GM18517 (cell line): ENCODE measurements around the gene ASB2.

Source experiments
- ATAC-seq: cut with Tn5 transposase; IDR thresholded peaks from one replicate; pipeline ENCODE4 v1.9.1; 2021; ENCODE audit warnings: mild to moderate bottlenecking, moderate library complexity; ENCODE audit not compliant: unreplicated experiment

ASB2 gene

GRCh38 chr14:93976477-93977057 lies at the start of gene ASB2:
Gene ASB2 (minus strand): TSS chr14:93976570. CDS start chr14:93964539, 12,031 bp downstream.
- peak; percentile 7 for ATAC-seq

- no peak for ATAC-seq
Measured at GRCh38 chr14:94025720-94026119, 49.4 kb upstream of the ASB2 start.

GRCh38 chr14:94024549-94024948 lies 48.2 kb upstream of the ASB2 start:
- no peak for ATAC-seq

GRCh38 chr14:94022532-94023411 lies 46.4 kb upstream of the ASB2 start:
- ATAC-seq = no peak

GRCh38 chr14:94021416-94022157 lies 45.2 kb upstream of the ASB2 start:
- ATAC-seq = no peak

GRCh38 chr14:94021001-94021400 lies 44.6 kb upstream of the ASB2 start:
- ATAC-seq = no peak

- ATAC-seq = no peak
Measured at GRCh38 chr14:94020267-94020666, 43.9 kb upstream of the ASB2 start.

- ATAC-seq = no peak
Measured at GRCh38 chr14:94019329-94019728, 43.0 kb upstream of the ASB2 start.

- ATAC-seq = no peak
Measured at GRCh38 chr14:94018308-94018707, 41.9 kb upstream of the ASB2 start.

- no peak for ATAC-seq
Measured at GRCh38 chr14:94016446-94016976, 40.1 kb upstream of the ASB2 start.

GRCh38 chr14:94015223-94015622 lies 38.9 kb upstream of the ASB2 start:
- no peak for ATAC-seq

- no peak for ATAC-seq
Measured at GRCh38 chr14:94014382-94014781, 38.0 kb upstream of the ASB2 start.

GRCh38 chr14:94011795-94012194 lies 35.4 kb upstream of the ASB2 start:
- no peak for ATAC-seq

GRCh38 chr14:94010625-94011024 lies 34.3 kb upstream of the ASB2 start:
- ATAC-seq = no peak

GRCh38 chr14:94009767-94010166 lies 33.4 kb upstream of the ASB2 start:
- ATAC-seq = no peak

- no peak for ATAC-seq
Measured at GRCh38 chr14:94008234-94008633, 31.9 kb upstream of the ASB2 start.

- ATAC-seq = no peak
Measured at GRCh38 chr14:94005324-94006073, 29.1 kb upstream of the ASB2 start.

GRCh38 chr14:94004015-94004414 lies 27.6 kb upstream of the ASB2 start:
- no peak for ATAC-seq

- ATAC-seq = no peak
Measured at GRCh38 chr14:94003397-94003796, 27.0 kb upstream of the ASB2 start.

- ATAC-seq = no peak
Measured at GRCh38 chr14:94001501-94002396, 25.4 kb upstream of the ASB2 start.
